PFSK-1 (cell line): Measurements from ENCODE around the gene ZNF14.

Experiments used
- FOXP2 ChIP-seq: optimal IDR thresholded peaks from 2 replicates; pipeline ENCODE3; 2011; ENCODE audit warnings: borderline replicate concordance, control low read depth, inconsistent platforms; ENCODE audit not compliant: insufficient read depth; ENCODE audit errors: extremely low read length, extremely low read depth
- POLR2AphosphoS5 ChIP-seq: IDR thresholded peaks from 2 replicates; pipeline ENCODE4 v1.6.1; 2012; ENCODE audit warnings: low read depth, mild to moderate bottlenecking, control low read depth, low read length, moderate library complexity
- REST ChIP-seq, 2 experiments: IDR thresholded peaks; 2 replicates each; pipeline versions ENCODE4 v1.6.1 to v1.8.0; 2011 to 2012; ENCODE audit warnings: low read depth in 2 of 2, low read length in 2 of 2, control low read depth in 1 of 2, inconsistent platforms in 1 of 2, mild to moderate bottlenecking in 1 of 2, moderate library complexity in 1 of 2; ENCODE audit not compliant: insufficient read depth in 1 of 2
- SIN3A ChIP-seq: IDR thresholded peaks from 2 replicates; pipeline ENCODE4 v1.6.1; 2012; ENCODE audit warnings: mild to moderate bottlenecking, low read length, moderate library complexity, borderline replicate concordance; ENCODE audit not compliant: insufficient read depth
- TAF1 ChIP-seq: IDR thresholded peaks from 2 replicates; pipeline ENCODE4 v1.6.1; 2012; ENCODE audit warnings: low read length, control low read depth, borderline replicate concordance; ENCODE audit not compliant: insufficient read depth

Gene ZNF14

GRCh38 chr19:19750842-19751790, 18.2 kb upstream of the ZNF14 start:
- TF ChIP-seq POLR2AphosphoS5 (no peak), REST (IDR thresholded peaks at IDR 0.05; ENCODE audit: insufficient read depth in 1 of 2, low read depth in 2 of 2, low read length in 2 of 2) (no peak), TAF1 (no peak), SIN3A (no peak), FOXP2 (no peak)

- no peak for TF ChIP-seq FOXP2
- no peak for TF ChIP-seq POLR2AphosphoS5
- TF ChIP-seq SIN3A: no peak
- TF ChIP-seq REST (IDR thresholded peaks at IDR 0.05; ENCODE audit: insufficient read depth in 1 of 2, low read depth in 2 of 2, low read length in 2 of 2): no peak
- TF ChIP-seq TAF1: no peak
These were observed 17.3 kb upstream of the ZNF14 start for GRCh38 chr19:19749908-19750841.

DNA sequence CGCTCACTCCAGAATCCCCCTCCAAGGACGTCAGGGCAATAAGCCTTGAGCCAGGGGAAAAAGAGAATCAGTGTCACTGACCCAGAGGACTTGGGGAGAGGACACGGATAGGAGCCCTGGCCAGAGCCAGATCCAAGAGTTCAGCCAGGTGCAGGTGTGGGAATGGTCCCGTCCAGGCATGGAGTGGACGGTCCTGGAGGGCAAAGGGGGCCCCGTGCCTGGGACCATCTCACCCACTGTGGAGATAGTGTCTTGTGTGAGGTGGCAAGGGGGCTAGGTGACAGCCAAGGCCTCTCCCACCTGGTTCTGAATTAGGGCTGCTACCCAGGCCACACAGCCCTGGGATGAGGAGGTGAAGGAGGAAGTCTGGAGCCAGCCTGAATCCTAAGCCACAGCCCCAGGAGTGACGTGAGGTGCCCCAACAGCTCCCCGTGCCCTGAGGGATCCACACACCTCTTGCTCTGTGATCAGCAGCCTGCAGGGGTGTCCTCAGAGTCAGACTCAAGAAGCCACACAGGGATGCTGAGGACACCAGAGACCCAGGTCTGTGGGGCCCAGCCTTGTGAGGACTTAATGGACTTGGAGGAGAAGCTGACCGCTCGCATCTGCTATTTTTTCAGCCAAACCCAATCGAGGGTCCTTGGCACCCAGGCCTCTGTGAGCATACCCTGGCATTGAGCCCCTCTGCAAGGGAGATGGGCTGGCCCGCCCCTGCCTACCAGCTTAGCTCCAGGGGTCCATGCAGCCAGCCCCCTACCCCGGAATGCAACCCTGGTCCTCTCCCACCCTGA, 16.4 kb upstream of the ZNF14 start:
- TF ChIP-seq POLR2AphosphoS5 (no peak), SIN3A (no peak)

DNA sequence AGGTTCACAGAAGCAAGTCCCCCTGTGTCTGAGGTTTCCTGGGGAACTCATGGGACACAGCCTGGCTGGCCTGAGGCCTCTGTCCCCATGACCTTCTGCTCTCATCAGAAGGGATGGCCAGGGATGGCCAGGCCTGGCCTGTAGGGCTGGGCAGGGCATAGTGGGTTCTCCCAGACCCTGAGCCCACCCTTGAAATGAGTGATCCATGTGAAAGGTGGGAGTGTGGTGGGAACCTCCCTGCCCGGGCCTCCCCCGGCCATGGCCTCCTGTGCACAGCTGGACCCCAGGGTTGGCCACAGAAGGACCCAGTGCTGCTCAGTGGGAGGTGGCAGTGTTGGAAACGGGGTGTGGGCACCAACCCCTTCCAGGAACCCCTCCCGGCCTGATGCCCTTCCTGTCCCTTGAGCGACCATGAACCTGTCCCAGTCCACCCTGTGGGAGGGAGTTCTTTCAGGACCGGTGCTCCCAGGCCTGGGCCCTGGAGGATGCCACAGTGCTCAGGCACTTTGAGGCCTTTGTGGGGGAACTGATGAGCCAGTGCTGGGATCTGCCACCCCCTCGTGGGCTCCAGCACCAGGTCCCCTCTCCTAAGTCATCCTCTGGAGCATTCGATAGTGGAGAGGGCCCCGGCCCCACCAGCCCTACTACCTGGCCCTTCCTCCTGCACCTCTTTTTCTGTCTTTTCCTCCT, 15.5 kb upstream of the ZNF14 start:
- TF ChIP-seq FOXP2 (no peak), SIN3A (no peak), POLR2AphosphoS5 (no peak)

GRCh38 chr19:19747357-19748220, 14.7 kb upstream of the ZNF14 start:
- TF ChIP-seq FOXP2 (no peak), SIN3A (no peak), REST (IDR thresholded peaks at IDR 0.05; ENCODE audit: insufficient read depth in 1 of 2, low read depth in 2 of 2, low read length in 2 of 2) (no peak), POLR2AphosphoS5 (no peak), TAF1 (no peak)
